Panc1 (cell line): ENCODE data around the gene FAM227B. TPM values are rescaled to one million over a fixed set of nuclear protein-coding genes. Genes with fewer than 3 reads are reported as not detected.

Source experiments
- ATAC-seq: fragments of 200-7000 bp; cut with Tn5 transposase; 2 replicates; pipeline ENCODE4 v1.9.1; 2020; ENCODE audit warnings: mild to moderate bottlenecking, moderate library complexity
- BruUV-seq: library from RNA; stranded (reverse); fragments of 400-500 nt; replicated peaks from 2 replicates; lab custom pipeline; 2021; lab: Mats Ljungman, UMichigan
- CTCF ChIA-PET: fragments of 300-600 bp; sonication (Branson Sonifier 250); formaldehyde crosslinking; loops from one replicate; lab custom pipeline; 2022; ENCODE audit warnings: antibody characterized with exemption; lab: Charles Lee
- POLR2A ChIA-PET: fragments of 300-600 bp; sonication (Branson Sonifier 250); formaldehyde crosslinking; loops from one replicate; lab custom pipeline; 2022; ENCODE audit warnings: antibody characterized with exemption; lab: Charles Lee
- DNase-seq: peaks from one replicate; pipeline ENCODE4 v3.0.0-alpha.2; 2010; ENCODE audit warnings: low read depth, low spot score
- H3K27ac ChIP-seq: 2 replicates; pipeline ENCODE4 v1.5.1; 2011; ENCODE audit warnings: mild to moderate bottlenecking, low read length, inconsistent platforms
- H3K27me3 ChIP-seq: fragments of 200-500 bp; sonication (Bioruptor generic); 2 replicates; pipeline ENCODE4 v1.6.0; 2014; ENCODE audit warnings: low read length, inconsistent platforms; ENCODE audit not compliant: control insufficient read depth, insufficient read depth
- H3K36me3 ChIP-seq: fragments of 200-500 bp; sonication (Bioruptor generic); 2 replicates; pipeline ENCODE4 v1.5.1; 2014; ENCODE audit warnings: inconsistent platforms, mild to moderate bottlenecking, low read length, moderate library complexity; ENCODE audit not compliant: control insufficient read depth, insufficient read depth
- H3K4me1 ChIP-seq: 2 replicates; pipeline ENCODE4 v1.5.1; 2011; ENCODE audit warnings: inconsistent platforms, mild to moderate bottlenecking, low read length, moderate library complexity; ENCODE audit not compliant: control insufficient read depth, insufficient read depth
- H3K4me3 ChIP-seq, 2 experiments: 2 replicates each; pipeline ENCODE4 v1.5.1; 2011 to 2012; ENCODE audit warnings: low read depth in 2 of 2, low read length in 2 of 2, mild to moderate bottlenecking in 2 of 2, inconsistent platforms in 1 of 2, moderate library complexity in 1 of 2
- H3K9me3 ChIP-seq: fragments of 200-500 bp; sonication (Bioruptor generic); 2 replicates; pipeline ENCODE4 v1.5.1; 2014; ENCODE audit warnings: low read depth, mild to moderate bottlenecking, inconsistent platforms, low read length, moderate library complexity; ENCODE audit not compliant: control insufficient read depth, insufficient read depth
- POLR2AphosphoS5 ChIP-seq: IDR thresholded peaks from 2 replicates; pipeline ENCODE4 v1.6.1; 2012; ENCODE audit warnings: mild to moderate bottlenecking, low read depth, low read length, moderate library complexity
- SIN3A ChIP-seq: IDR thresholded peaks from 2 replicates; pipeline ENCODE4 v1.6.1; 2012; ENCODE audit warnings: low read depth, mild to moderate bottlenecking, low read length, moderate library complexity, borderline replicate concordance; ENCODE audit not compliant: insufficient read depth
- TCF7L2 ChIP-seq: IDR thresholded peaks from 2 replicates; pipeline ENCODE4 v1.6.1; 2011; ENCODE audit warnings: mild to moderate bottlenecking, low read depth, low read length, inconsistent platforms
- in situ Hi-C: cut with HindIII; loops from 2 replicates; pipeline ENCODE4 v1.10.0; 2016; ENCODE audit warnings: low sequenced_read_pairs, low pct_unique_long_range_greater_than_20kb
- intact Hi-C: fragments of 100-400 bp; cut with micrococcal nuclease; formaldehyde crosslinking; loops from one replicate; pipeline ENCODE4 v1.10.0; 2022; ENCODE audit not compliant: unreplicated experiment
- total RNA-seq: library from RNA; stranded (reverse); gene quantifications from one replicate; pipeline ENCODE4 v1.2.1, GENCODE V29; 2021; ENCODE audit not compliant: unreplicated experiment
- TF ChIP-seq, protein P1 (sequence below), 2 experiments: IDR thresholded peaks; 2 replicates each; pipeline ENCODE4 v1.6.1; 2011 to 2012; ENCODE audit warnings: low read depth in 2 of 2, control low read depth in 1 of 2, low read length in 1 of 2, mild to moderate bottlenecking in 1 of 2, moderate library complexity in 1 of 2; ENCODE audit not compliant: insufficient read depth in 1 of 2
- TF ChIP-seq, protein P2 (sequence below): fragments of 450-650 bp; IDR thresholded peaks from 2 replicates; pipeline ENCODE4 v1.5.1; 2017; ENCODE audit warnings: mild to moderate bottlenecking

Gene FAM227B
- total RNA-seq, 1 experiment from 2014 or later: 1.2 TPM

DNA sequence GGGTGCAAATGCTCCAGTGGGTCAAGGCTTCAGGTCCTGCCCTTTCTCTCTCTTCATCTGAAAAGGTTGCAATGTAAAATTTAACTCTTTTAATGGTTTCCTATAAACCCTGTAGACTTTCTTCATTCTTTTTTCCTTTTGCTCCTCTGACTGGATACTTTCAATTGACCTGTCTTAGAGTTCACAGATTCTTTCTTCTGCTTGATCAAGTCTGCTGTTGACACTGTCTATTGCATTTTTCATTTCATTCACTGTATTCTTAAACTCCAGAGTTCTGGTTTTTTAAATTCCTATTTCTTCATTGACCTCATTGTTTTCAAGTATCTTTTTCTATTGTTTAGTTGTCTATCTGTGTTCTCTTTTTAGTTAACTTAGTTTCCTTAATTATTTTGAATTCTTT, 82.1 kb downstream of the FAM227B start:
- Histone ChIP-seq H3K9me3 (peaks cover 9% of the 10 kb centered on the region; the same call in 1 of the 2 replicates), H3K36me3 (no peaks in the 10 kb centered on the region), H3K4me1 (no peaks in the 10 kb centered on the region), H3K27ac (no peak overlapping the region), H3K27me3 (no peaks in the 10 kb centered on the region), H3K4me3 (no peak overlapping the region)
- ATAC-seq (no peak), DNase-seq (no peak)
- in situ Hi-C loops (no loop called here), intact Hi-C loops (no loop called here)
- BruUV-seq: no TSS peak
- TF ChIP-seq TCF7L2 (no peak), POLR2AphosphoS5 (no peak), SIN3A (no peak)
- TF ChIP-seq, protein P1, sequence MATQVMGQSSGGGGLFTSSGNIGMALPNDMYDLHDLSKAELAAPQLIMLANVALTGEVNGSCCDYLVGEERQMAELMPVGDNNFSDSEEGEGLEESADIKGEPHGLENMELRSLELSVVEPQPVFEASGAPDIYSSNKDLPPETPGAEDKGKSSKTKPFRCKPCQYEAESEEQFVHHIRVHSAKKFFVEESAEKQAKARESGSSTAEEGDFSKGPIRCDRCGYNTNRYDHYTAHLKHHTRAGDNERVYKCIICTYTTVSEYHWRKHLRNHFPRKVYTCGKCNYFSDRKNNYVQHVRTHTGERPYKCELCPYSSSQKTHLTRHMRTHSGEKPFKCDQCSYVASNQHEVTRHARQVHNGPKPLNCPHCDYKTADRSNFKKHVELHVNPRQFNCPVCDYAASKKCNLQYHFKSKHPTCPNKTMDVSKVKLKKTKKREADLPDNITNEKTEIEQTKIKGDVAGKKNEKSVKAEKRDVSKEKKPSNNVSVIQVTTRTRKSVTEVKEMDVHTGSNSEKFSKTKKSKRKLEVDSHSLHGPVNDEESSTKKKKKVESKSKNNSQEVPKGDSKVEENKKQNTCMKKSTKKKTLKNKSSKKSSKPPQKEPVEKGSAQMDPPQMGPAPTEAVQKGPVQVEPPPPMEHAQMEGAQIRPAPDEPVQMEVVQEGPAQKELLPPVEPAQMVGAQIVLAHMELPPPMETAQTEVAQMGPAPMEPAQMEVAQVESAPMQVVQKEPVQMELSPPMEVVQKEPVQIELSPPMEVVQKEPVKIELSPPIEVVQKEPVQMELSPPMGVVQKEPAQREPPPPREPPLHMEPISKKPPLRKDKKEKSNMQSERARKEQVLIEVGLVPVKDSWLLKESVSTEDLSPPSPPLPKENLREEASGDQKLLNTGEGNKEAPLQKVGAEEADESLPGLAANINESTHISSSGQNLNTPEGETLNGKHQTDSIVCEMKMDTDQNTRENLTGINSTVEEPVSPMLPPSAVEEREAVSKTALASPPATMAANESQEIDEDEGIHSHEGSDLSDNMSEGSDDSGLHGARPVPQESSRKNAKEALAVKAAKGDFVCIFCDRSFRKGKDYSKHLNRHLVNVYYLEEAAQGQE (IDR thresholded peaks at IDR 0.05; ENCODE audit: insufficient read depth in 1 of 2, low read depth in 2 of 2, low read length in 1 of 2): no peak
- TF ChIP-seq, protein P2, sequence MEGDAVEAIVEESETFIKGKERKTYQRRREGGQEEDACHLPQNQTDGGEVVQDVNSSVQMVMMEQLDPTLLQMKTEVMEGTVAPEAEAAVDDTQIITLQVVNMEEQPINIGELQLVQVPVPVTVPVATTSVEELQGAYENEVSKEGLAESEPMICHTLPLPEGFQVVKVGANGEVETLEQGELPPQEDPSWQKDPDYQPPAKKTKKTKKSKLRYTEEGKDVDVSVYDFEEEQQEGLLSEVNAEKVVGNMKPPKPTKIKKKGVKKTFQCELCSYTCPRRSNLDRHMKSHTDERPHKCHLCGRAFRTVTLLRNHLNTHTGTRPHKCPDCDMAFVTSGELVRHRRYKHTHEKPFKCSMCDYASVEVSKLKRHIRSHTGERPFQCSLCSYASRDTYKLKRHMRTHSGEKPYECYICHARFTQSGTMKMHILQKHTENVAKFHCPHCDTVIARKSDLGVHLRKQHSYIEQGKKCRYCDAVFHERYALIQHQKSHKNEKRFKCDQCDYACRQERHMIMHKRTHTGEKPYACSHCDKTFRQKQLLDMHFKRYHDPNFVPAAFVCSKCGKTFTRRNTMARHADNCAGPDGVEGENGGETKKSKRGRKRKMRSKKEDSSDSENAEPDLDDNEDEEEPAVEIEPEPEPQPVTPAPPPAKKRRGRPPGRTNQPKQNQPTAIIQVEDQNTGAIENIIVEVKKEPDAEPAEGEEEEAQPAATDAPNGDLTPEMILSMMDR: no peak
- CTCF ChIA-PET: no interaction called here
- POLR2A ChIA-PET: no interaction called here

DNA sequence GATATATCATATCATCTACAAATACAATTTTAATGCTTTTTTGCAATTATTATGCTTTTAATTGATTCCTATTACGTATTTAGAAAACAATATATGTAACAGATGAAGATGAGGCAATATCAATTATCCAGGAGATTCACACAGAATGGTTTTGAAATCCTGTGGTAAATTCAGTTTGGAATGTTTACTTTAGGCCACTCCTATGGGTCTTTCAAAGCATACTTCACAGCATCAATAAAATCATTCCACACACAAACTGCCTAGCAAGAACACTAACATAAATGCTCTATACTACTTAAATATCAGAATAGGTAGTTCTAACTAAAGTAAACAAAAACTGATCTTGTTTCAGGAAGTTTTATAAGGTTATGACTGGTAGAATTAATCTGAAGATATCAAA, 90.5 kb downstream of the FAM227B start:
- TF ChIP-seq TCF7L2 (no peak), POLR2AphosphoS5 (no peak), SIN3A (no peak)
- TF ChIP-seq, protein P2: no peak
- TF ChIP-seq, protein P1 (IDR thresholded peaks at IDR 0.05; ENCODE audit: insufficient read depth in 1 of 2, low read depth in 2 of 2, low read length in 1 of 2): no peak
- BruUV-seq: no TSS peak
- H3K4me3 ChIP-seq: no peak overlapping the region
- H3K4me1 ChIP-seq: no peaks in the 10 kb centered on the region
- in situ Hi-C loops (no loop called here), intact Hi-C loops (no loop called here)
- no peaks in the 10 kb centered on the region for H3K36me3 ChIP-seq
- ChIA-PET CTCF (no interaction called here), POLR2A (no interaction called here)
- H3K27ac ChIP-seq: no peak overlapping the region
- H3K9me3 ChIP-seq: peaks cover 7% of the 10 kb centered on the region; the same call in 1 of the 2 replicates
- ATAC-seq: no peak
- no peaks in the 10 kb centered on the region for H3K27me3 ChIP-seq
- DNase-seq: no peak
